NB4 (cell line): ENCODE measurements around the gene TMC7.
"Not testable (repeated sequence)": the region's sequence is repeated elsewhere in the genome, so short reads cannot be mapped to it uniquely, and the experiment has no call there.

ENCODE experiments used
- POLR2A ChIP-seq: IDR thresholded peaks from 2 replicates; pipeline ENCODE4 v1.6.1; 2011; ENCODE audit warnings: mild to moderate bottlenecking; ENCODE audit not compliant: insufficient read length; ENCODE audit errors: extremely low read depth
- TF ChIP-seq, protein P1 (sequence below): IDR thresholded peaks from one replicate; pipeline ENCODE4 v1.5.1; 2012; ENCODE audit warnings: low read depth, low read length

DNA sequence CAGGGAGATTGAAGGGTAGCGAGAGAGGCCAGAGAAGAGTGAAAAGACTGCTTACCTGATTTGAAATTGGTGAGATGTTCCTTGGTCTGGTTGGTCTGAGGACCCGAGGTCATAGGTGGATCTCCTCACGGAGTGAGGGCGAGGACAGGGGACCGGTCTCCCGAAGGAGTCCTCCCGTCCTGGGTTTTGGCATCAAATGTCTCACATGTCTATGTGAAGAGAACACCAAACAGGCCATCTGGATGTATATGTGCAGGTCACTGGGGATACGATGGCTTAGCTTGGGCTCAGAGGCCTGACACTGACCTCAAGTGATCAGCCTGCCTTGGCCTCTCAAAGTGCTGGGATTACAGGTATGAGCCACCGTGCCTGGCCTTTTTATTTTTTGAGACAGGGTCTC is 13.3 kb downstream of the TMC7 start:
- TF ChIP-seq, protein P1, sequence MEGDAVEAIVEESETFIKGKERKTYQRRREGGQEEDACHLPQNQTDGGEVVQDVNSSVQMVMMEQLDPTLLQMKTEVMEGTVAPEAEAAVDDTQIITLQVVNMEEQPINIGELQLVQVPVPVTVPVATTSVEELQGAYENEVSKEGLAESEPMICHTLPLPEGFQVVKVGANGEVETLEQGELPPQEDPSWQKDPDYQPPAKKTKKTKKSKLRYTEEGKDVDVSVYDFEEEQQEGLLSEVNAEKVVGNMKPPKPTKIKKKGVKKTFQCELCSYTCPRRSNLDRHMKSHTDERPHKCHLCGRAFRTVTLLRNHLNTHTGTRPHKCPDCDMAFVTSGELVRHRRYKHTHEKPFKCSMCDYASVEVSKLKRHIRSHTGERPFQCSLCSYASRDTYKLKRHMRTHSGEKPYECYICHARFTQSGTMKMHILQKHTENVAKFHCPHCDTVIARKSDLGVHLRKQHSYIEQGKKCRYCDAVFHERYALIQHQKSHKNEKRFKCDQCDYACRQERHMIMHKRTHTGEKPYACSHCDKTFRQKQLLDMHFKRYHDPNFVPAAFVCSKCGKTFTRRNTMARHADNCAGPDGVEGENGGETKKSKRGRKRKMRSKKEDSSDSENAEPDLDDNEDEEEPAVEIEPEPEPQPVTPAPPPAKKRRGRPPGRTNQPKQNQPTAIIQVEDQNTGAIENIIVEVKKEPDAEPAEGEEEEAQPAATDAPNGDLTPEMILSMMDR = not testable (repeated sequence)
- not testable (repeated sequence) for TF ChIP-seq POLR2A
